Upper lobe of right lung (tissue), 1 donor: ENCODE results near the gene GPR18. TPM values are rescaled to one million over a fixed set of nuclear protein-coding genes. Genes with fewer than 3 reads are reported as not detected.

Source experiments
- ATAC-seq: fragments of 200-7000 bp; cut with Tn5 transposase; one replicate; pipeline ENCODE4 v1.9.1; 2020; ENCODE audit warnings: mild to moderate bottlenecking, moderate library complexity
- DNase-seq: peaks from one replicate; pipeline ENCODE4 v3.0.0-alpha.2; 2020
- H3K27ac ChIP-seq: fragments of 200-600 bp; one replicate; pipeline ENCODE4 v1.8.0; 2022
- H3K27me3 ChIP-seq: fragments of 200-600 bp; one replicate; pipeline ENCODE4 v1.8.0; 2022; ENCODE audit warnings: mild to moderate bottlenecking
- H3K36me3 ChIP-seq: fragments of 200-600 bp; one replicate; pipeline ENCODE4 v1.8.0; 2022
- H3K4me1 ChIP-seq: fragments of 200-600 bp; one replicate; pipeline ENCODE4 v1.8.0; 2022
- H3K4me3 ChIP-seq: fragments of 200-600 bp; one replicate; pipeline ENCODE4 v1.8.0; 2022; ENCODE audit warnings: mild to moderate bottlenecking
- H3K9me3 ChIP-seq: fragments of 200-600 bp; one replicate; pipeline ENCODE4 v1.8.0; 2022
- CTCF ChIP-seq: fragments of 200-600 bp; IDR thresholded peaks from one replicate; pipeline ENCODE4 v1.8.0; 2022; ENCODE audit warnings: antibody characterized with exemption
- intact Hi-C: fragments of 100-400 bp; cut with DNase I; formaldehyde crosslinking; loops from one replicate; pipeline ENCODE4 v1.11.0; 2022
- total RNA-seq: library from RNA; stranded (reverse); fragmentation: NEBNext Ultra II Directional; extraction: Animal tissue kit (Norgen Biotek cat#: 25700); gene quantifications from one replicate; pipeline ENCODE4 v1.2.1, GENCODE V29; 2021
- donor health status: DM: no; HTN: yes; CAD: no; lungs with severe emphysema.

The GPR18 gene
- total RNA-seq, 1 donor from 2014 or later = 0.58 TPM

- ATAC-seq (peak; percentile 26), DNase-seq (no peak)
- H3K4me1 ChIP-seq = peaks cover 8% of the 10 kb centered on the region
- H3K27me3 ChIP-seq = no peaks in the 10 kb centered on the region
- no peak overlapping the region for H3K27ac ChIP-seq
- no peak overlapping the region for H3K4me3 ChIP-seq
- no peak for TF ChIP-seq CTCF
- H3K9me3 ChIP-seq = no peaks in the 10 kb centered on the region
- peaks cover 3% of the 10 kb centered on the region for H3K36me3 ChIP-seq
- intact Hi-C loops = no loop called here
Observed at GRCh38 chr13:99289674-99290337, 31.6 kb upstream of the GPR18 start.

GRCh38 chr13:99289271-99289670, 31.1 kb upstream of the GPR18 start:
- Histone ChIP-seq H3K9me3 (no peaks in the 10 kb centered on the region), H3K36me3 (no peaks in the 10 kb centered on the region), H3K4me3 (no peak overlapping the region), H3K4me1 (peaks cover 8% of the 10 kb centered on the region), H3K27me3 (no peaks in the 10 kb centered on the region), H3K27ac (no peak overlapping the region)
- DNase-seq (no peak), ATAC-seq (no peak)
- no peak for TF ChIP-seq CTCF
- intact Hi-C loops = no loop called here

GRCh38 chr13:99288089-99288488, 29.9 kb upstream of the GPR18 start:
- peaks cover 15% of the 10 kb centered on the region for H3K4me1 ChIP-seq
- ATAC-seq (peak; percentile 59), DNase-seq (no peak)
- no peaks in the 10 kb centered on the region for H3K36me3 ChIP-seq
- H3K4me3 ChIP-seq = no peak overlapping the region
- no peak for TF ChIP-seq CTCF
- H3K9me3 ChIP-seq = no peaks in the 10 kb centered on the region
- no peak overlapping the region for H3K27ac ChIP-seq
- no peaks in the 10 kb centered on the region for H3K27me3 ChIP-seq
- intact Hi-C loops = no loop called here

- H3K9me3 ChIP-seq = no peaks in the 10 kb centered on the region
- H3K36me3 ChIP-seq = no peaks in the 10 kb centered on the region
- no peak for TF ChIP-seq CTCF
- DNase-seq = no peak
- H3K27ac ChIP-seq = no peak overlapping the region
- no peaks in the 10 kb centered on the region for H3K27me3 ChIP-seq
- no peak for ATAC-seq
- intact Hi-C loops = no loop called here
- no peak overlapping the region for H3K4me3 ChIP-seq
- peaks cover 21% of the 10 kb centered on the region for H3K4me1 ChIP-seq
Observed at GRCh38 chr13:99287551-99287950, 29.4 kb upstream of the GPR18 start.

GRCh38 chr13:99285432-99286182, 27.4 kb upstream of the GPR18 start:
- Histone ChIP-seq H3K4me3 (no peak overlapping the region), H3K4me1 (peaks cover 38% of the 10 kb centered on the region), H3K9me3 (no peaks in the 10 kb centered on the region), H3K27ac (no peak overlapping the region), H3K36me3 (no peaks in the 10 kb centered on the region), H3K27me3 (no peaks in the 10 kb centered on the region)
- intact Hi-C loops = no loop called here
- TF ChIP-seq CTCF = no peak
- ATAC-seq (no peak), DNase-seq (no peak)
